GM18873 (cell line): Measurements from ENCODE around the gene SPG11.
"Not testable (repeated sequence)": the region's sequence is repeated elsewhere in the genome, so short reads cannot be mapped to it uniquely, and the experiment has no call there.

ENCODE experiments used
- ATAC-seq: cut with Tn5 transposase; IDR thresholded peaks from one replicate; pipeline ENCODE4 v1.9.1; 2021; ENCODE audit warnings: mild to moderate bottlenecking, moderate library complexity, moderate number of reproducible peaks; ENCODE audit not compliant: unreplicated experiment, low FRiP score

SPG11 gene

GRCh38 chr15:44532689-44533088, 130.8 kb downstream of the SPG11 start:
- ATAC-seq = no peak

GRCh38 chr15:44532275-44532674, 131.2 kb downstream of the SPG11 start:
- ATAC-seq = not testable (repeated sequence)

- no peak for ATAC-seq
Measured at GRCh38 chr15:44530653-44531052, 132.8 kb downstream of the SPG11 start.

GRCh38 chr15:44529864-44530604, 133.4 kb downstream of the SPG11 start:
- no peak for ATAC-seq

- no peak for ATAC-seq
Measured at GRCh38 chr15:44527241-44527640, 136.2 kb downstream of the SPG11 start.

GRCh38 chr15:44525018-44525417, 138.4 kb downstream of the SPG11 start:
- no peak for ATAC-seq

- ATAC-seq = no peak
Measured at GRCh38 chr15:44519537-44519936, 143.9 kb downstream of the SPG11 start.

- no peak for ATAC-seq
Measured at GRCh38 chr15:44516436-44516835, 147.0 kb downstream of the SPG11 start.
